GM13977 (cell line): ENCODE measurements around the gene KTN1.
A peak's percentile ranks its signal among the peaks of the same experiment; 100 is the strongest.

Experiments used
- DNase-seq: peaks from one replicate; pipeline ENCODE4 v3.0.0; 2012; ENCODE audit warnings: low spot score
- CTCF ChIP-seq: IDR thresholded peaks from 2 replicates; pipeline ENCODE4 v1.5.1; 2012; ENCODE audit warnings: mild to moderate bottlenecking, control low read depth; ENCODE audit not compliant: insufficient read depth; ENCODE audit errors: extremely low read depth, missing control alignments
- in situ Hi-C: fragments of 300-500 bp; cut with MboI; formaldehyde crosslinking; loops from one replicate; pipeline ENCODE4 v1.12.0; 2022; ENCODE audit warnings: low sequenced_read_pairs, low pct_unique_long_range_greater_than_20kb, mixed read lengths, inconsistent platforms; ENCODE audit not compliant: unreplicated experiment

The KTN1 gene

GRCh38 chr14:55579724-55580469, at the start of gene KTN1:
TSS of gene KTN1 (plus strand) at chr14:55580207. CDS start at chr14:55612049, 31,842 bp downstream.
- TF ChIP-seq CTCF = no peak
- peak; percentile 94 for DNase-seq
- in situ Hi-C loops = no loop called here

GRCh38 chr14:55530464-55530863, 49.5 kb upstream of the KTN1 start:
- no peak for DNase-seq
- in situ Hi-C loops = no loop called here

GRCh38 chr14:55532645-55533344, 47.2 kb upstream of the KTN1 start:
- no peak for TF ChIP-seq CTCF
- no peak for DNase-seq
- in situ Hi-C loops = no loop called here

More at GRCh38 chr14:55530464-55530863, 49.5 kb upstream of the KTN1 start:
- TF ChIP-seq CTCF = no peak

GRCh38 chr14:55533960-55534359, 46.0 kb upstream of the KTN1 start:
- in situ Hi-C loops = no loop called here
- DNase-seq = no peak
- TF ChIP-seq CTCF = no peak

GRCh38 chr14:55535516-55536203, 44.3 kb upstream of the KTN1 start:
- DNase-seq = no peak
- no peak for TF ChIP-seq CTCF
- in situ Hi-C loops = no loop called here

- in situ Hi-C loops = no loop called here
- no peak for DNase-seq
- no peak for TF ChIP-seq CTCF
Observed at GRCh38 chr14:55536204-55536708, 43.8 kb upstream of the KTN1 start.
